Measurements from ENCODE around the gene TEX14.

DNA sequence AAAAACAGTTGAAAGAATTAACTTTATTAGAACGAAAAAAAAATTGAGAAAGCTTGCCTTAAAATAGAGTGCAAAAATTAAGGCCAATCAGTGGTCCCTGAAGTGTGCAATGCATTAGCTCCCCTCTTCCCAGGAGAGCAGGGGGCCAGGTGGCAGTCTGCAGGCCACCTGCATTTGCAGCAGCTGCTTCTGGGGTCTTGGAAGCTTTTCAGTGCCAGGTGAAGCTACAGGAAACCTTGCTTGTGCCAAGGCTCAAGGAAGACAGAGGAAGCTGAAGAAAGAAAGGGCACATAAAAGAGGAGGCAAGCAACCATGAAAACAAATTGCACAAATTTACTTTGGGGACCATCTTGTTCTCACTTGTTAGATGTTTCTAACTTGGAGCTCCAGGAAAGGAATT lies 126.9 kb downstream of the TEX14 start:
- TF ChIP-seq, protein P1, sequence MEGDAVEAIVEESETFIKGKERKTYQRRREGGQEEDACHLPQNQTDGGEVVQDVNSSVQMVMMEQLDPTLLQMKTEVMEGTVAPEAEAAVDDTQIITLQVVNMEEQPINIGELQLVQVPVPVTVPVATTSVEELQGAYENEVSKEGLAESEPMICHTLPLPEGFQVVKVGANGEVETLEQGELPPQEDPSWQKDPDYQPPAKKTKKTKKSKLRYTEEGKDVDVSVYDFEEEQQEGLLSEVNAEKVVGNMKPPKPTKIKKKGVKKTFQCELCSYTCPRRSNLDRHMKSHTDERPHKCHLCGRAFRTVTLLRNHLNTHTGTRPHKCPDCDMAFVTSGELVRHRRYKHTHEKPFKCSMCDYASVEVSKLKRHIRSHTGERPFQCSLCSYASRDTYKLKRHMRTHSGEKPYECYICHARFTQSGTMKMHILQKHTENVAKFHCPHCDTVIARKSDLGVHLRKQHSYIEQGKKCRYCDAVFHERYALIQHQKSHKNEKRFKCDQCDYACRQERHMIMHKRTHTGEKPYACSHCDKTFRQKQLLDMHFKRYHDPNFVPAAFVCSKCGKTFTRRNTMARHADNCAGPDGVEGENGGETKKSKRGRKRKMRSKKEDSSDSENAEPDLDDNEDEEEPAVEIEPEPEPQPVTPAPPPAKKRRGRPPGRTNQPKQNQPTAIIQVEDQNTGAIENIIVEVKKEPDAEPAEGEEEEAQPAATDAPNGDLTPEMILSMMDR (IDR thresholded peaks at IDR 0.05): no peak
- TF ChIP-seq SMC3 (IDR thresholded peaks at IDR 0.05; ENCODE audit: low read depth, low read length): no peak
- TF ChIP-seq RCOR1 (IDR thresholded peaks at IDR 0.05; ENCODE audit: low read length): no peak
- TF ChIP-seq TEAD4 (IDR thresholded peaks at IDR 0.05; ENCODE audit: borderline replicate concordance, insufficient read depth): no peak
- TF ChIP-seq EP300 (IDR thresholded peaks at IDR 0.05; ENCODE audit: borderline replicate concordance in 1 of 2, low read depth in 1 of 2, low read length in 1 of 2): no peak
- no peak for TF ChIP-seq FOXJ3 (CRISPR knock-in tag; IDR thresholded peaks at IDR 0.05)
- TF ChIP-seq, protein P2, sequence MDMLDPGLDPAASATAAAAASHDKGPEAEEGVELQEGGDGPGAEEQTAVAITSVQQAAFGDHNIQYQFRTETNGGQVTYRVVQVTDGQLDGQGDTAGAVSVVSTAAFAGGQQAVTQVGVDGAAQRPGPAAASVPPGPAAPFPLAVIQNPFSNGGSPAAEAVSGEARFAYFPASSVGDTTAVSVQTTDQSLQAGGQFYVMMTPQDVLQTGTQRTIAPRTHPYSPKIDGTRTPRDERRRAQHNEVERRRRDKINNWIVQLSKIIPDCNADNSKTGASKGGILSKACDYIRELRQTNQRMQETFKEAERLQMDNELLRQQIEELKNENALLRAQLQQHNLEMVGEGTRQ (IDR thresholded peaks at IDR 0.05; ENCODE audit: borderline replicate concordance, low read depth, low read length): no peak
- TF ChIP-seq TCF12 (IDR thresholded peaks at IDR 0.05): no peak
- no peak for TF ChIP-seq POLR2AphosphoS5 (IDR thresholded peaks at IDR 0.05; ENCODE audit: low read depth, low read length)
- TF ChIP-seq, protein P3, sequence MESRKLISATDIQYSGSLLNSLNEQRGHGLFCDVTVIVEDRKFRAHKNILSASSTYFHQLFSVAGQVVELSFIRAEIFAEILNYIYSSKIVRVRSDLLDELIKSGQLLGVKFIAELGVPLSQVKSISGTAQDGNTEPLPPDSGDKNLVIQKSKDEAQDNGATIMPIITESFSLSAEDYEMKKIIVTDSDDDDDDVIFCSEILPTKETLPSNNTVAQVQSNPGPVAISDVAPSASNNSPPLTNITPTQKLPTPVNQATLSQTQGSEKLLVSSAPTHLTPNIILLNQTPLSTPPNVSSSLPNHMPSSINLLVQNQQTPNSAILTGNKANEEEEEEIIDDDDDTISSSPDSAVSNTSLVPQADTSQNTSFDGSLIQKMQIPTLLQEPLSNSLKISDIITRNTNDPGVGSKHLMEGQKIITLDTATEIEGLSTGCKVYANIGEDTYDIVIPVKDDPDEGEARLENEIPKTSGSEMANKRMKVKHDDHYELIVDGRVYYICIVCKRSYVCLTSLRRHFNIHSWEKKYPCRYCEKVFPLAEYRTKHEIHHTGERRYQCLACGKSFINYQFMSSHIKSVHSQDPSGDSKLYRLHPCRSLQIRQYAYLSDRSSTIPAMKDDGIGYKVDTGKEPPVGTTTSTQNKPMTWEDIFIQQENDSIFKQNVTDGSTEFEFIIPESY (IDR thresholded peaks at IDR 0.05; ENCODE audit: borderline replicate concordance, low read depth): no peak
- TF ChIP-seq, protein P4, sequence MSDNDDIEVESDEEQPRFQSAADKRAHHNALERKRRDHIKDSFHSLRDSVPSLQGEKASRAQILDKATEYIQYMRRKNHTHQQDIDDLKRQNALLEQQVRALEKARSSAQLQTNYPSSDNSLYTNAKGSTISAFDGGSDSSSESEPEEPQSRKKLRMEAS (IDR thresholded peaks at IDR 0.05; ENCODE audit: low read depth): no peak
- no peak for TF ChIP-seq TAF1 (IDR thresholded peaks at IDR 0.05; ENCODE audit: borderline replicate concordance, low read depth, low read length)

All from SK-N-SH (cell line).